ENCODE data around the gene RIPOR2.
A peak's percentile ranks its signal among the peaks of the same experiment; 100 is the strongest.

The RIPOR2 gene

DNA sequence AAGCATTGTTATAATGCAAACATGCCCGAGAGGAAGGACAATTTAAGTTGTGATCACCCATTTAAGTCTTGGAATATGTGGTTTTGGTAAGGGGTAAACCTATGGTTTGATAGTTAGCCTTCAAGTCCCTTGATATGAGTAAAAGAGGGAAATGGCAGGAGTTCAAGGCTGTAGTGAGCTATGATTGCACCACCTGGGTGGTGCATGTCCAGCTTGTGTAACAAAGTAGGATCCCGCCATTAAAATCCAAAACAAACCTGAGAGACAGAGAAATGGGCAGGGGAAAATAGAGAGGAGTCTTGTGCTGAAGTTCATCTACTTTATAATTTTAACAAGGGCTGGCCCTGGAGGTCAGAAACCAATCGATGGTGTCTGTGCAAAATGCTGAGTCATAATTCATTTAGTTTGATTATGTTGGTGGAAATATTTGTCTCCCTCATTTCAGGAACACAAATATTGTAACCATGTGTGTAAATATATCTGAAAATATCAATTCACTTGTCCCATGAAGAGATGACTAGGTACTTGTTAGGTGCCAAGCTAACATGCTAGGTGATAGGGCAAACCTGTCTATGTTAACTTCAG is 113.8 kb downstream of the RIPOR2 start:
- H3K36me3 Mint-ChIP-seq (ENCODE audit: low read depth), result no peaks in the 10 kb centered on the region
- TF ChIP-seq, protein P1, sequence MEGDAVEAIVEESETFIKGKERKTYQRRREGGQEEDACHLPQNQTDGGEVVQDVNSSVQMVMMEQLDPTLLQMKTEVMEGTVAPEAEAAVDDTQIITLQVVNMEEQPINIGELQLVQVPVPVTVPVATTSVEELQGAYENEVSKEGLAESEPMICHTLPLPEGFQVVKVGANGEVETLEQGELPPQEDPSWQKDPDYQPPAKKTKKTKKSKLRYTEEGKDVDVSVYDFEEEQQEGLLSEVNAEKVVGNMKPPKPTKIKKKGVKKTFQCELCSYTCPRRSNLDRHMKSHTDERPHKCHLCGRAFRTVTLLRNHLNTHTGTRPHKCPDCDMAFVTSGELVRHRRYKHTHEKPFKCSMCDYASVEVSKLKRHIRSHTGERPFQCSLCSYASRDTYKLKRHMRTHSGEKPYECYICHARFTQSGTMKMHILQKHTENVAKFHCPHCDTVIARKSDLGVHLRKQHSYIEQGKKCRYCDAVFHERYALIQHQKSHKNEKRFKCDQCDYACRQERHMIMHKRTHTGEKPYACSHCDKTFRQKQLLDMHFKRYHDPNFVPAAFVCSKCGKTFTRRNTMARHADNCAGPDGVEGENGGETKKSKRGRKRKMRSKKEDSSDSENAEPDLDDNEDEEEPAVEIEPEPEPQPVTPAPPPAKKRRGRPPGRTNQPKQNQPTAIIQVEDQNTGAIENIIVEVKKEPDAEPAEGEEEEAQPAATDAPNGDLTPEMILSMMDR (IDR thresholded peaks at IDR 0.05), result no peak
- H3K4me3 Mint-ChIP-seq, result no peak overlapping the region
- H3K9me3 Mint-ChIP-seq, result no peaks in the 10 kb centered on the region
- no peaks in the 10 kb centered on the region for H3K27me3 Mint-ChIP-seq (ENCODE audit: low read depth, poor library complexity)
- peaks cover 9% of the 10 kb centered on the region for H3K4me1 Mint-ChIP-seq
- H3K27ac Mint-ChIP-seq, result peak overlapping the region; percentile 43
- DNase-seq, result no peak

DNA sequence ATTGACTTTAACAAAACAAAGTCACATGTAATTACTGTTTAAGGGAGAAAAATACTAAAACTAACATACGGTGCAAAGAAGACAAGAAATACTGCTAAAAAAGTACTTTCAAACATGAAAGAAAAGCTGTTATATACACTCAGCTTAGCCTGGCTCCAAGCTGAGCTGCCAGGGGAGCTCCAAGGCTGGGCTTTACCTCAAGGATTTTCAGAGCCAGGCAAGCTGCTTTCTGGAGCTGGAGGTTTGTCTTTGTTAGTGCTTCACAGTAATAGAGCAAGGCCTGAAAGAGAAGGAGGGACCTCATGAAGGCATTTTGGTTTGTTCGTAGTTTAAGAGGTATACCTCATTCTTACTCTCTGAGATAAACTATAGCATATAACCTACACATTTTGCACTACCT is 117.4 kb downstream of the RIPOR2 start:
- TF ChIP-seq, protein P1 (IDR thresholded peaks at IDR 0.05), result no peak
- no peak for DNase-seq

DNA sequence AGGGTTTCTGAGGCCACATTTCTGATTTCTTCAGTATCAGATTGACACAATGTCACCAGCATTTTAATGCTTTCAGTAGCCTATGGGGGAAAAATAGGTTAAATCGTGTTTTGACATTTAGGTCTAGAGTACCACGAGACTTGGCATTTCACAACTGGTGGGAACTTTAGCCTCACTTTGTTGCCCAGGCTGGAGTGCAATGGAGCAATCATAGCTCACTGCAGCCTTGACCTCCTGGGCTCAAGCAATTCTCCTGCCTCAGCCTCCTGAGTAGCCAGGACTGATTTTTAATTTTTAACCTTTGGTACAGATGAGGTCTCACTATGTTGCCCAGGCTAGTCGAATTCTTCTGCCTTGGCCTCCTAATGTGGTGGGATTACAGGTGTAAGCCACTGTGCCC is 126.0 kb downstream of the RIPOR2 start:
- no peaks in the 10 kb centered on the region for H3K4me1 Mint-ChIP-seq
- peaks cover 6% of the 10 kb centered on the region for H3K27me3 Mint-ChIP-seq (ENCODE audit: low read depth, poor library complexity)
- DNase-seq, result no peak
- no peak overlapping the region for H3K4me3 Mint-ChIP-seq
- no peaks in the 10 kb centered on the region for H3K36me3 Mint-ChIP-seq (ENCODE audit: low read depth)
- H3K9me3 Mint-ChIP-seq, result no peaks in the 10 kb centered on the region
- TF ChIP-seq, protein P1 (IDR thresholded peaks at IDR 0.05), result no peak
- H3K27ac Mint-ChIP-seq, result no peak overlapping the region

More for the DNA sequence above, 117.4 kb downstream of the RIPOR2 start:
- H3K27me3 Mint-ChIP-seq (ENCODE audit: low read depth, poor library complexity), result no peaks in the 10 kb centered on the region
- H3K4me3 Mint-ChIP-seq, result no peak overlapping the region
- no peaks in the 10 kb centered on the region for H3K9me3 Mint-ChIP-seq
- no peaks in the 10 kb centered on the region for H3K36me3 Mint-ChIP-seq (ENCODE audit: low read depth)
- peak overlapping the region; percentile 52 for H3K27ac Mint-ChIP-seq
- H3K4me1 Mint-ChIP-seq, result no peaks in the 10 kb centered on the region

DNA sequence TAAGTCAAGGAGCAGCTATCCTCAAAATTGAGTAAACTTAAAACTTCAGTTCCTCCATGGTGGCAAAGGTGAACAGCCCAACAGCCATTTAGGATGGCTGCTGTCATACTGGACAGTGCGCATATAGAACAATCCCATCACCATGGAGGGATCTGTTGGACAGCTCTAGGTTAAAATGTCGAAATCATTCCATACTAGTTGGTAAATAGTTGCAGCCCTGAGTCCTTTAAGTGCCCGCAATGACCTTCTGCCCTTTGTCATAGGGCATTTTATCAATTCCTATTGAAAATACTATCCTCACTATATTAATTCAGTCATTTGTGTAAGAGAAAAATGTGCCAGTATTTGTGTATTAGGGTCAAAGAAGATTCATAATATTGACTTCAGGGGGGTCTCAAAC is 128.2 kb downstream of the RIPOR2 start:
- TF ChIP-seq, protein P1 (IDR thresholded peaks at IDR 0.05), result no peak
- Mint-ChIP-seq H3K4me3 (no peak overlapping the region), H3K27ac (no peak overlapping the region), H3K27me3 (ENCODE audit: low read depth, poor library complexity) (peaks cover 6% of the 10 kb centered on the region), H3K9me3 (no peaks in the 10 kb centered on the region), H3K4me1 (no peaks in the 10 kb centered on the region), H3K36me3 (ENCODE audit: low read depth) (no peaks in the 10 kb centered on the region)
- no peak for DNase-seq

DNA sequence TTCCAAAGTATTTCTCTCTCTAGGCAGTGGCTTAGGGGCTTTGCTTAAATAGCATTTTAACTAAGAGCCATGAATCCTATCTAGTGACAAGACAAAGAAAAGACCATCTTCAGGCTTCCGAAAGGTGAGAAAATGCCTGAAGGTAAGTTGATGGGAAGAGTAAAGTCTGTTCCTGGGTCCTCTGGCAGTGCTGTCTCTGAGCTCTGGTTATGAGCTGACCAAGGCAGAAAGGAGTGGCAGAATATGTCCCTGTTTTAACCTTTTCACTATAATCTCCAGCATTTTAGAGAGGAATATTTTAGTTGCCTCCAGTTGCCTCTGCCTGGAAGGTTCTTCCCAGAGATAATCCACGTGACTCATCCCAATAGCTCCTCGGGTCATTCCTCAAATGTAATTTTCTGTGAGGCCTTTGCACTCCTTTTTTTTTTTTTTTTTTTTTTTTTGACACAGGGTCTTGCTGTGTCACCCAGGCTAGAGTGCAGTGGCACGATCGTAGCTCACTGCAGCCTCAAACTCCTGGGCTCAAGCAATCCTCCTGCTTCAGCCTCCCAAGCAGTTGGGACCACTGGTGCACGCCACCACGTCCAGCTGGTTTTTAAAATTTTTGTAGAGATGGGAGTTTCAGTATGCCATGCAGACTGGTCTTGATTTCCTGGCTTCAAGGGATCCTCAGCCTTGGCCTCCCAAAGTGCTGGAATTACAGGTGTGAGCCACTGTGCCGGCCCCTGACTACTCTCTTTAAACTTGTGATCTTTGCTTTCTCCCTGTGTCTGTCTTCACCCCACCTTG is 133.3 kb downstream of the RIPOR2 start:
- Mint-ChIP-seq H3K36me3 (ENCODE audit: low read depth) (no peaks in the 10 kb centered on the region), H3K4me1 (peaks cover 8% of the 10 kb centered on the region), H3K9me3 (no peaks in the 10 kb centered on the region), H3K27me3 (ENCODE audit: low read depth, poor library complexity) (peaks cover 6% of the 10 kb centered on the region), H3K4me3 (no peak overlapping the region), H3K27ac (no peak overlapping the region)
- no peak for DNase-seq
- TF ChIP-seq, protein P1 (IDR thresholded peaks at IDR 0.05), result no peak

DNA sequence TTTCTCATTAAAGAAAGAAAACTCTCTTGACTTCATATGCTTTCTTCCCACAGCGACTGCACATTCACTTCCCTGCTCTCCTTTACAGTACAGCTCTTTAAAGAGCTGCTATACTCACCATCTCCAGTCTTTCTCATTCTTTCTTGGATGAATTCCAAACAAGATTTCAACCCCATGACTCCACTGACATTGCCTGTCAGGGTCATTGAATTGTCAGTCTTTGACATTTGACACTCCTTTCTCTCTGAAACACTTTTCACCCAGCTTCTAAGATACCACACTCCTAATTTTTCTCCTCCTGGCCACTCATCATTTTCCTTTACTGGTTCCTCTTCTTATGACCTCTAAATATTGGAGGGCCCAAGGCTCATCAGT is 136.2 kb downstream of the RIPOR2 start:
- Mint-ChIP-seq H3K4me1 (peaks cover 8% of the 10 kb centered on the region), H3K36me3 (ENCODE audit: low read depth) (no peaks in the 10 kb centered on the region), H3K27ac (peak overlapping the region; percentile 12), H3K9me3 (no peaks in the 10 kb centered on the region), H3K27me3 (ENCODE audit: low read depth, poor library complexity) (peaks cover 3% of the 10 kb centered on the region), H3K4me3 (no peak overlapping the region)
- TF ChIP-seq, protein P1 (IDR thresholded peaks at IDR 0.05), result no peak
- no peak for DNase-seq

Measured in nephron progenitor cell (in vitro differentiated cells).